Effector memory CD4-positive, alpha-beta T cell (primary cell): ENCODE measurements around the gene TTLL7.

Experiments
- DNase-seq, 3 donors: peaks; one replicate each; pipeline ENCODE4 v3.0.0-alpha.2; 2020
- H3K27ac ChIP-seq: 2 replicates; pipeline ENCODE4 v1.7.0; 2013; ENCODE audit warnings: mild to moderate bottlenecking, low read length, moderate library complexity; ENCODE audit not compliant: insufficient read depth, poor library complexity, severe bottlenecking
- H3K27me3 ChIP-seq: replicated peaks from 2 replicates; pipeline ENCODE4 v1.7.0; 2013; ENCODE audit warnings: mild to moderate bottlenecking, low read length; ENCODE audit not compliant: insufficient read depth, control insufficient read depth, poor library complexity, severe bottlenecking
- H3K36me3 ChIP-seq: 2 replicates; pipeline ENCODE4 v1.7.0; 2013; ENCODE audit warnings: mild to moderate bottlenecking, low read length, moderate library complexity; ENCODE audit not compliant: control insufficient read depth, insufficient read depth
- H3K4me1 ChIP-seq: 2 replicates; pipeline ENCODE4 v1.7.0; 2013; ENCODE audit warnings: low read length, mild to moderate bottlenecking; ENCODE audit not compliant: control insufficient read depth, insufficient read depth, poor library complexity, severe bottlenecking
- H3K4me3 ChIP-seq: 2 replicates; pipeline ENCODE4 v1.7.0; 2013; ENCODE audit warnings: low read length, low read depth, mild to moderate bottlenecking; ENCODE audit not compliant: insufficient read depth, poor library complexity, severe bottlenecking
- H3K9me3 ChIP-seq: 2 replicates; pipeline ENCODE4 v1.7.0; 2013; ENCODE audit warnings: mild to moderate bottlenecking, low read length, moderate library complexity; ENCODE audit not compliant: control insufficient read depth

Gene TTLL7

DNA sequence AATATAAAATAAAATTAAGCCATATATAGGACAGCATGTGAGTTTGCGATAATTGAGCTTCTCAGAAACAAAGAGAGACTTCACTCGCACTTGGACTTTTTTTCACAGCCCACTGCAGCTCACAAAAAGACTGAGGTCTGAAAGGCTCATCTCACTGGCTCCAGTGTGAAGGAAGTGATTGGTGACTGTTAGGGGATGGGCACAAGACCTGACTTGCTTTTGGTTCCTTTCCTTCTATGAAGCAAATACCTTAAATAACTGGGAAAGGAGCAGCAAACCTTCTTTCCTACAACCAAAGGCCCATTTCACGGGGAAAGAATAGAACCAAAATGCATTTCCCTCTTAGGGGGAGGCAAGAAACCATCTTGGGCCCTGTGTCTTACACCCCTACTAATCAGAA, 13.1 kb upstream of the TTLL7 start:
- no peak overlapping the region for H3K27ac ChIP-seq

DNA sequence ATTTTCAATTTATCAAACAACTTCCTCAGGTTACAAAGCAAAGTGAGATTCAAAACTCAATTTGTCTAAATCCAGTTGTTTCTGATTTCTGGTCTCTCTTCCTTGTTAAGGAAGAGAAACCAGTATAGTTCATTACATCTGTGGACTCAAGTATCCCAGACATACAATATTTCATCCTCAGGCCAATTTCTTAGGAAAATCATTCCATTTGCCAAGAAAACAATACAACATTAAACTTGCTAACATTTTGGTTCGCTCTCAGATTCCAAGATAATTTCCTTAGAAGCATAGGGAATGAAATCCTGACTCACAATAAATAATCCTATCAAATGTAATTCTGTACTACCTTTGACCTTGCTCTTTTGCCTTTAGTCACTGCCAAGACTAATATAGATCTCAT, 11.2 kb upstream of the TTLL7 start:
- no peaks in the 10 kb centered on the region for H3K36me3 ChIP-seq
- H3K4me3 ChIP-seq, result no peak overlapping the region
- no peaks in the 10 kb centered on the region for H3K4me1 ChIP-seq
- no peaks in the 10 kb centered on the region for H3K9me3 ChIP-seq
- H3K27me3 ChIP-seq, result no peaks in the 10 kb centered on the region
- H3K27ac ChIP-seq, result no peak overlapping the region
- DNase-seq, result no peak

More for the DNA sequence above, 13.1 kb upstream of the TTLL7 start:
- Histone ChIP-seq H3K4me1 (no peaks in the 10 kb centered on the region), H3K27me3 (no peaks in the 10 kb centered on the region), H3K9me3 (no peaks in the 10 kb centered on the region), H3K4me3 (no peak overlapping the region), H3K36me3 (no peaks in the 10 kb centered on the region)
- DNase-seq, result no peak

GRCh38 chr1:84008631-84009030, 9.7 kb upstream of the TTLL7 start:
- H3K4me1 ChIP-seq, result no peaks in the 10 kb centered on the region
- no peaks in the 10 kb centered on the region for H3K9me3 ChIP-seq
- no peaks in the 10 kb centered on the region for H3K36me3 ChIP-seq
- no peak overlapping the region for H3K4me3 ChIP-seq
- H3K27me3 ChIP-seq, result no peaks in the 10 kb centered on the region
- no peak overlapping the region for H3K27ac ChIP-seq
- no peak for DNase-seq

GRCh38 chr1:84006591-84006990, 7.7 kb upstream of the TTLL7 start:
- Histone ChIP-seq H3K4me1 (no peaks in the 10 kb centered on the region), H3K36me3 (no peaks in the 10 kb centered on the region), H3K27me3 (peaks cover 3% of the 10 kb centered on the region), H3K27ac (no peak overlapping the region), H3K4me3 (no peak overlapping the region), H3K9me3 (no peaks in the 10 kb centered on the region)
- no peak for DNase-seq

DNA sequence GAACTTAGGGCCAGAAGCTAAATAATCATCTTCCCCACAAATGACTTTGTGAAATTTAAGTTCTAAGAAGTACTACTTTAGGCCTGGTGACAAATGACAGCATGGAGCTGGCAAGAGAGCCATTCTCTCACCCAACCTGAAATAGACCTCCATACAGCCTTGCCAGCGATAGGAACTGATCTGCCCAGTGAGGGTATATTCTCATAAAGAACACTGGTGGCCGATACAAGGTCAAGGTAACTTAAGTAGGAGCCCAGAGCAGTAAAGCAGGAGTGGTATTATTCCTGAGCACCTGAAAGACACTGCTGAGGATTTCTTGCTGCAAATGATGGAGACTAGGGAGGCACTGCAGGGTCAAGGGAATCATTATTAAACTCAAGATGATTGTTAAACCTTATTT, 2.6 kb upstream of the TTLL7 start:
- peaks cover 8% of the 10 kb centered on the region for H3K27me3 ChIP-seq
- no peaks in the 10 kb centered on the region for H3K9me3 ChIP-seq
- no peak overlapping the region for H3K4me3 ChIP-seq
- DNase-seq, result no peak
- peaks cover 5% of the 10 kb centered on the region for H3K4me1 ChIP-seq
- no peaks in the 10 kb centered on the region for H3K36me3 ChIP-seq
- no peak overlapping the region for H3K27ac ChIP-seq

GRCh38 chr1:84000954-84001495, 2.1 kb upstream of the TTLL7 start:
- Histone ChIP-seq H3K9me3 (no peaks in the 10 kb centered on the region), H3K4me1 (peaks cover 5% of the 10 kb centered on the region), H3K4me3 (no peak overlapping the region), H3K36me3 (no peaks in the 10 kb centered on the region), H3K27me3 (peaks cover 8% of the 10 kb centered on the region), H3K27ac (no peak overlapping the region)
- no peak for DNase-seq

- peaks cover 8% of the 10 kb centered on the region for H3K27me3 ChIP-seq
- DNase-seq, result no peak
- H3K4me3 ChIP-seq, result no peak overlapping the region
Measured at GRCh38 chr1:84000196-84000885, 1.4 kb upstream of the TTLL7 start.

GRCh38 chr1:83999316-83999819, 436 bp upstream of the TTLL7 start:
- no peaks in the 10 kb centered on the region for H3K9me3 ChIP-seq
- H3K4me3 ChIP-seq, result peak overlapping the region; percentile 71
- no peak for DNase-seq
- no peak overlapping the region for H3K27ac ChIP-seq
- H3K36me3 ChIP-seq, result no peaks in the 10 kb centered on the region
- peaks cover 8% of the 10 kb centered on the region for H3K27me3 ChIP-seq
- peaks cover 5% of the 10 kb centered on the region for H3K4me1 ChIP-seq

More at GRCh38 chr1:84000196-84000885, 1.4 kb upstream of the TTLL7 start:
- H3K27ac ChIP-seq, result no peak overlapping the region
- H3K4me1 ChIP-seq, result peaks cover 5% of the 10 kb centered on the region
- no peaks in the 10 kb centered on the region for H3K36me3 ChIP-seq
- H3K9me3 ChIP-seq, result no peaks in the 10 kb centered on the region

DNA sequence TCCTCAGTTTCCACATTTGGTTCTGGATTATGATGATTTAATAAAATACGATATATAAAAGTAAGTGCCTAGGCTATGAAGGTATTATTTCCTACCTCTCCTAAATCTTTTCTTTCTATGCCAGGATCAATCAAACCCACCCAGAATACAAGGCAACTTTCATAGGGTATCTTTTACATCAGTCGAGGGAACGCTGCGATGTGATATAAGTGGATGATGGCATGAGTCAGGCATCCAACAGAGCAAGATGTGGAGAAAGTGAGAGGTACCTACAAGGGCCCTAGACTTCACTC, 781 bp downstream of the TTLL7 start:
- Histone ChIP-seq H3K27me3 (peaks cover 8% of the 10 kb centered on the region), H3K4me3 (no peak overlapping the region), H3K27ac (no peak overlapping the region), H3K4me1 (peaks cover 5% of the 10 kb centered on the region), H3K9me3 (no peaks in the 10 kb centered on the region), H3K36me3 (no peaks in the 10 kb centered on the region)
- no peak for DNase-seq

GRCh38 chr1:83997631-83998030, 1.3 kb downstream of the TTLL7 start:
- no peak overlapping the region for H3K4me3 ChIP-seq
- H3K27ac ChIP-seq, result no peak overlapping the region
- no peaks in the 10 kb centered on the region for H3K36me3 ChIP-seq
- H3K9me3 ChIP-seq, result no peaks in the 10 kb centered on the region
- peaks cover 5% of the 10 kb centered on the region for H3K4me1 ChIP-seq
- DNase-seq, result no peak
- peaks cover 8% of the 10 kb centered on the region for H3K27me3 ChIP-seq
